Activated CD4-positive, alpha-beta T cell treated with anti-CD3 and anti-CD28 coated beads for 48 hours (primary cell): ENCODE measurements around the gene ZFYVE28.
A peak's percentile ranks its signal among the peaks of the same experiment; 100 is the strongest.
"Not testable (repeated sequence)": the region's sequence is repeated elsewhere in the genome, so short reads cannot be mapped to it uniquely, and the experiment has no call there.

Experiments used
- DNase-seq: peaks from one replicate; pipeline ENCODE4 v3.0.0-alpha.2; 2020

ZFYVE28 gene

GRCh38 chr4:2445571-2445970 lies 27.1 kb upstream of the ZFYVE28 start:
- DNase-seq = no peak

- DNase-seq = no peak
These were observed 26.7 kb upstream of the ZFYVE28 start for GRCh38 chr4:2445130-2445529.

- DNase-seq = no peak
These were observed 25.7 kb upstream of the ZFYVE28 start for GRCh38 chr4:2443956-2444740.

DNA sequence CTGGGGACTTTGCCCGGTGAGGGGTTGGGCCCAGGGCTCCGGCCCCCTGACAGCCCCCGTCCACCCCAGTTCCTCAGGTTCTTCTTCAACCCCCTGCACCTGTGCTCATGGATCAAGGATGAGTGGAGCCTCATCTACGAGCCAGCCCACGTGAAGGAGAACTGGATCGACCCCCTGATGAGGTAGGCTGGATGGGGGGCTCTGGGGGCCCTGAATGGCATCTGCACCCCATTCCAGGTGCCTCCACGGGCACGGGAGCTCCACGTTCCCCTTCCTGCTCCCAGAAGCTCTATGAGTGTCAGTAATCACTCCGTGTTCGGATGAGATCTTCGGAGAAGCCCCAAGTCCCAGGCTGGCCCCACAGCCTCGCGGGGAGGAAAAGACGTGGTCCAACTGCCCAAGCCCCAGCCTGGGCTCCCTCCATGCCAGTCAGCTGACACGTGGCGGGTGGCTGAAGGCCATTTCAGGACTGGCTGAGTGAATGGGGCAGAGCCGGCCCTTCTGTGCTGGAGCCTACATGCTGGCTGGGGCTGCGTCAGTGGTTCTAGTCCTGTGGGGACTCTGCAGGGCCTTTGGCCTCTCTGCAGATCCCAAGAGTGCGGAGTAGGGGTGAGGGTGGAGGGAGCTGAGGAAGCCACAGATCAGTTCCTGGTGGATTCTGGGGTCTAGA lies 24.8 kb upstream of the ZFYVE28 start:
- DNase-seq = no peak

DNA sequence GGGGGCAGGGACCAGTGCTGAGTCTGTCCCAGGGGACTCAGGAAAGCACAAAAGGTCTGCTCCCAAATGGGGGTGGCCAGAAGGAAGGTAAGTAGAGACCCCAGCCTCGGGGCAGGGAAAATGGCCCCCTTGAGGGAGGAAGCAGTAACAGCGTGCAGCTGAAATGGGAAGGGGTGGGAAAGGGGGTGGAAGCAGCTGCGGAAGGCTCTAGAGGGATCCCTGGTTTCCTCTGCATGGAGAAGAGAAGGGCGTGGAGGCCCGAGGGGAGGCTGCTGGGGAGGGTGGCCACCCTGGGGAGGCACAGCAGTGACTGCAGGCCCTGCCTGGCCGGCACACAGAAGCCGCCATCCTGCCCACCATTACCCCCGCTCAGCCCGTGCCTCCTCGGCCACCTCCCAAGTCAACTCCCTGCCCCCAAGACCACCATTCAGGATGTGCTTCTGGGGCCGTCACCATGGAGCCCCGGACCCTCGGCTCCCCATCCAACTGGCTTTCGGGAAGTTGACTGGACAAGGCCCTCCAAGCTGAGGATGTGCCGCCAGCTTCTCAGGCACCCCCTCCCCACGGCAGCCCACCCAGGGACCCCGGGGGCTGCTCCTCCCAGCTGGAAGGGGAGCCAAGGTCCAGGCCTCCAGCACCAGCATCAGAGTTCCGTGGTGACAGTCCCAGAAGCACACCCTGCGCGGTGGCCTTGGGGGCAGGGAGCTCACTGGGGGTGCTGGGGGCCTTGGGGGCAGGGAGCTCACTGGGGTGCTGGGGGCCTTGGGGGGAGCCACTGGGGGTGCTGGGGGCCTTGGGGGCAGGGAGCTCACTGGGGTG lies 23.9 kb upstream of the ZFYVE28 start:
- DNase-seq = no peak

- DNase-seq = peak; percentile 90
These were observed 23.1 kb upstream of the ZFYVE28 start for GRCh38 chr4:2441393-2442174.

GRCh38 chr4:2438822-2439718 lies 20.6 kb upstream of the ZFYVE28 start:
- DNase-seq = no peak

DNA sequence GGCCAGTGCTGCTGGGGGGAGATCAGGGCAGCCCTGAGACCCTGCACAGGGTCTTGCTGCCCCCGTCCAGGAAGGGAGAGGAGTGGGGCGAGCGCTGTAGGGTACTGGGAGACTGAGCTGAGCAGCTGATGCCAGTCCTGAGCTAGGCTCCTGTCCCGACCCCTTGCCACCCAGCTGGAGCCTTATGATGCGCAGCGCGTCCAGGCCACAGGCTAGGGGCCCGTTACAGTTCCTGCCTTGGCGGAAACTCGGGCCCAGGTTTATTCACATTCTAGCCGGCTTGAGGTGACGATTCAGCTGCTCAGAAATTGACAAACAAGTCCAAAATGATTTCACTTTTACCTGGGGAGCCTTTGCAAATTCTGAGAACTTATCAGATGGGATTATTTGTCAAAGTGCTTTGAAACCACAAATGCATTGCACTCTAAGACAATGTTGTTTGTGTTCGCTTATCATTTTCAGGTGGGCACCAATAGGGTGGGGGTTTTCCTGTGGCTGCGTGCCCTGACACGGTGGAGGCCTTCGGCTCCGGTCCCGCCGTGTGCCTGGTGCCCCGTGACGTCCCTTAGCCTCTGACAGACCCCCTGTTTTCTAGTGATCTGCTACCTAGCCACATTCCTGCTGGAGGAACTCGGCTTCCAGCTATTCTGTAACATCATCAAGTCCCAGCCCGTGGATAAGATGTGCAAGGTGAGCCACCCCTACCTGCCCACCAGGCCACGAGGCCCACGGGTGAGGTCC lies 19.2 kb upstream of the ZFYVE28 start:
- DNase-seq = no peak

DNA sequence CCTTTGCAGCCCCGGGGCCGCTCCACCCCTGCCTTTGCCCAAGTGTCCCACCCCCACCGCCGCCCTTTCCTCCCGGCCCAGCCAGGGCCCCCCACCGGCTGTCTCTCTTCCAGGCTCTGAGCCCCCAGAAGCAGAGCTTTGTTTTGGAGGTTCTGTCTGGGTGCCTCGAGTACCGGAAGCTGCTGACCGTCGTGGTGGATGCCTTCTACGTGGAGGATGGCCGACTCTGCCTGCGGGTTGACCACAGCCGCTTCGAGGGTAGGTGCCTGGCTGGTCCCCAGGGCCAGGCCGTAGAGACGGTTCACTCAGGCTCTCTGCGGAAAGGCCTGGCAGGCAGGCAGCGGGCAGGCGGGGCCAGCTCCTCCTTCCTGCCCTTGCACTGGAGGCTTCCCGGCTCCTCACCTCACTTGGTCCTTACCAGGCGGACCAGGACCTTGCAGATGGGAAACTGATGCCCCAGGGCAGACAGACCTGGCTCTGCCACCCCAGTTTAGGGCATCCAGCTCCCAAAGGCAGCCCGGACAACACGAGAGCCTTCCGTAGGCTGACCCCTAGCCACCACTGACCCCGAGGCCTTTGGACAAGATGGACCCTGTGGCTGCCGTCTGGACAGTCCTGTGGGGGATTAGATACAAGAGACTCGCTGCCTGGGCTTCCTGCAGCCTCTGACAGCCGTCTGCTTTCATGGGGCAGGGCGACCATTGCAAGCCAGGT lies 18.5 kb upstream of the ZFYVE28 start:
- DNase-seq = no peak

- no peak for DNase-seq
These were observed 17.9 kb upstream of the ZFYVE28 start for GRCh38 chr4:2436301-2436700.

DNA sequence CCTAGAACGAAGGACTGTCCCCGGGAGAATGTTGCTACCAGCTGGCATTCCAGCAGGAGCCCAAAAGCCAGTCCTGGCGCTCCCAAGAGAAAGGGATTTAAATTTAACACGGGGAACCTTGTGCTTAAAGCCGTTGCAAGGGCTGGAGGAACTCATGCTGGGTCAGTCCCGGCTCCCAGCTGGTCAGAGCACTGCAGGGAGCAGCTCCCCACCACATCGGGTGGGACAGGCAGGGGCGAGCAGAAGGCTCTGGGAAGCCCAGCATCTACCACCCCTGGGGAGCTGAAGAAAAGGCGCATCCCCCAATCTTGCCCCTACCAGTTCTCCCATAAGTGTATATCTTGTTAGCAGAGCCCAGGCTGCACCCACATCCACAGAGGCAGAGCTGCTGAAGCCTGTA lies 16.0 kb upstream of the ZFYVE28 start:
- DNase-seq = no peak

DNA sequence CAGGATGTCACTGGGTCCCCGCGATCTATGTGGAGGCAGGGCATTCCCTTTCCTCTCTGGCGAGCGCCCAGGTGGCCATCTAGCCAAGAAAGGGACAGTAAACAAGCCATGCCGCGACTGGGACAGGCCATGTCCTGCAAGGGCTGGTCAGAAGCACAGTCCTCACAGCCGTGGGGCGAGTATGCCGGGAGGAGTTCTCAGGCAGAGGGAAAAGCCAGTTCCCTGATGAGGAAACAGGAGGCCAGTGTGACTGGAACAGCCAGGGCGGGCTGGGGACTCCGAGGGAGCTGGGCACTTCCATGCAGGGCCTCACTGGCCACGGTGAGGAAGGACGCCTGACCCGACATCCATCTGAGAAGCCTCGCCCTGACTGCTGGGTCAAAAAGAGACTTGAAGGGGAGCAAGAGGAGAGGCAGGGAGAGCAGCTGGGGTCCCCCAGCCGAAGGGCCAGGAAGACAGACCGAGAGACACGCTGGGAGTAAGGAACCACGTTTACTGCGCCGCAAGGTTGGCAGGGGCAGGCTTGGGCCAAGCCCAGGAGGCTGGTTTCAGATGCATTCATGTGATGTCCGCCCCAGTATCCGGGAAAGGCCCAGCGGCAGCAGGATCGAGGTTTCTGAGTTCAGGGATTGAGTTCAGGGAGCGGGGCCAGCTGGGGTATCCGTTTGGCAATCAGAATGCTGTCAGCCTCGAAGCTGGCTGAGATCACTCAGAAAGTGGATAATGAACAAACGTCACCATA lies 15.3 kb upstream of the ZFYVE28 start:
- DNase-seq = no peak

GRCh38 chr4:2432991-2433530 lies 14.6 kb upstream of the ZFYVE28 start:
- DNase-seq = no peak

GRCh38 chr4:2432004-2432403 lies 13.6 kb upstream of the ZFYVE28 start:
- DNase-seq = no peak

DNA sequence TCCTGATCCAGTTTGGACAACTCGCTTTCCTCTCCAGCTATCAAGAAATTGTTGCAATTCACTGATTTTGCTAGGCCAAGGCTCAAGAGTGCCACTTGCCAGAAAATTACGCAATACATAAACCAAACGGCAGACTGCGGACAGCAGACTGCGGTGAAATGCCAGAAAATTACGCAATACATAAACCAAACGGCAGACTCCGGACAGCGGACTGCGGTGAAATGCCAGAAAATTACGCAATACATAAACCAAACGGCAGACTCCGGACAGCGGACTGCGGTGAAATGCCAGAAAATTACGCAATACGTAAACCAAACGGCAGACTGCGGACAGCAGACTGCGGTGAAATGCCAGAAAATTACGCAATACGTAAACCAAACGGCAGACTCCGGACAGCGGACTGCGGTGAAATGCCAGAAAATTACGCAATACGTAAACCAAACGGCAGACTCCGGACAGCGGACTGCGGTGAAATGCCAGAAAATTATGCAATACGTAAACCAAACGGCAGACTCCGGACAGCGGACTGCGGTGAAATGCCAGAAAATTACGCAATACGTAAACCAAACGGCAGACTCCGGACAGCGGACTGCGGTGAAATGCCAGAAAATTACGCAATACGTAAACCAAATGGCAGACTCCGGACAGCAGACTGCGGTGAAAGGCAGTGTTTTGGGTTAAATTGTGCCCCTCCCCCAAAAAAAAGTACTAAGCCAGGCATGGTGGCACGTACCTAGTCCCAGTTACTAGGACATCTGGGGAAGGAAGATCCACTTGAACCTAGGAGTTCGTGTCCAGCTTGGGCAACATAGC lies 11.7 kb upstream of the ZFYVE28 start:
- DNase-seq = not testable (repeated sequence)

- DNase-seq = no peak
These were observed 10.2 kb upstream of the ZFYVE28 start for GRCh38 chr4:2428496-2429213.
